ENCODE measurements around the gene CLCNKB. TPM values are rescaled to one million over a fixed set of nuclear protein-coding genes. Genes with fewer than 3 reads are reported as not detected.
"Not testable (repeated sequence)": the region's sequence is repeated elsewhere in the genome, so short reads cannot be mapped to it uniquely, and the experiment has no call there.

The CLCNKB gene
- total RNA-seq, 1 experiment from 2014 or later, result not detected

- Histone ChIP-seq H3K27me3 (ENCODE audit: control insufficient read depth, insufficient read depth, low read length) (no peaks in the 10 kb centered on the region), H3K27ac (ENCODE audit: low read length) (no peak overlapping the region), H3K9me3 (ENCODE audit: control insufficient read depth, insufficient read depth, low read depth, low read length) (no peaks in the 10 kb centered on the region), H3K4me3 (ENCODE audit: low read depth in 2 of 2, low read length in 2 of 2) (no peak overlapping the region), H3K36me3 (ENCODE audit: control insufficient read depth, insufficient read depth, low read length) (no peaks in the 10 kb centered on the region), H3K4me1 (ENCODE audit: control insufficient read depth, insufficient read depth, low read length) (no peaks in the 10 kb centered on the region)
- in situ Hi-C loops (cut with HindIII; ENCODE audit: low pct_unique_long_range_greater_than_20kb, low sequenced_read_pairs) (no loop called here), intact Hi-C loops (cut with micrococcal nuclease; ENCODE audit: unreplicated experiment) (no loop called here)
- ChIA-PET POLR2A (no interaction called here), CTCF (no interaction called here)
- BruUV-seq (replicated peaks), result no TSS peak
- DNase-seq (ENCODE audit: low read depth, low spot score), result no peak
- no peak for TF ChIP-seq CTCF (IDR thresholded peaks at IDR 0.05)
- TF ChIP-seq SIN3A (IDR thresholded peaks at IDR 0.05; ENCODE audit: borderline replicate concordance, insufficient read depth, low read depth, low read length), result no peak
- no peak for TF ChIP-seq POLR2AphosphoS5 (IDR thresholded peaks at IDR 0.05; ENCODE audit: low read depth, low read length)
- TF ChIP-seq TCF7L2 (IDR thresholded peaks at IDR 0.05; ENCODE audit: low read depth, low read length), result no peak
- no peak for TF ChIP-seq REST (IDR thresholded peaks at IDR 0.05; ENCODE audit: insufficient read depth in 1 of 2, low read depth in 2 of 2, low read length in 1 of 2)
- no peak for ATAC-seq
These were observed 7.5 kb downstream of the CLCNKB start for GRCh38 chr1:16051039-16051438.

GRCh38 chr1:16051949-16052348, 8.4 kb downstream of the CLCNKB start:
- in situ Hi-C loops (cut with HindIII; ENCODE audit: low pct_unique_long_range_greater_than_20kb, low sequenced_read_pairs); H3K4me1 ChIP-seq (ENCODE audit: control insufficient read depth, insufficient read depth, low read length); CTCF ChIA-PET; H3K27me3 ChIP-seq (ENCODE audit: control insufficient read depth, insufficient read depth, low read length); H3K27ac ChIP-seq (ENCODE audit: low read length); H3K4me3 ChIP-seq (ENCODE audit: low read depth in 2 of 2, low read length in 2 of 2); DNase-seq (ENCODE audit: low read depth, low spot score); ATAC-seq; BruUV-seq (replicated peaks); H3K9me3 ChIP-seq (ENCODE audit: control insufficient read depth, insufficient read depth, low read depth, low read length); H3K36me3 ChIP-seq (ENCODE audit: control insufficient read depth, insufficient read depth, low read length); POLR2A ChIA-PET; intact Hi-C loops (cut with micrococcal nuclease; ENCODE audit: unreplicated experiment): not testable (repeated sequence)

GRCh38 chr1:16053781-16054502, 10.4 kb downstream of the CLCNKB start:
- H3K36me3 ChIP-seq (ENCODE audit: control insufficient read depth, insufficient read depth, low read length), result no peaks in the 10 kb centered on the region
- ChIA-PET POLR2A (interaction anchor here (0.6 kb wide), 2 partner anchors 9 to 309 kb away, joined by 4 to 5 read pairs; no protein-coding TSS in a partner anchor), CTCF (no interaction called here)
- DNase-seq (ENCODE audit: low read depth, low spot score) (no peak), ATAC-seq (no peak)
- in situ Hi-C loops (cut with HindIII; ENCODE audit: low pct_unique_long_range_greater_than_20kb, low sequenced_read_pairs) (no loop called here), intact Hi-C loops (cut with micrococcal nuclease; ENCODE audit: unreplicated experiment) (no loop called here)
- no peaks in the 10 kb centered on the region for H3K9me3 ChIP-seq (ENCODE audit: control insufficient read depth, insufficient read depth, low read depth, low read length)
- H3K4me3 ChIP-seq (ENCODE audit: low read depth in 2 of 2, low read length in 2 of 2), result no peak overlapping the region
- no peaks in the 10 kb centered on the region for H3K4me1 ChIP-seq (ENCODE audit: control insufficient read depth, insufficient read depth, low read length)
- no peaks in the 10 kb centered on the region for H3K27me3 ChIP-seq (ENCODE audit: control insufficient read depth, insufficient read depth, low read length)
- TF ChIP-seq CTCF (IDR thresholded peaks at IDR 0.05) (no peak), POLR2AphosphoS5 (IDR thresholded peaks at IDR 0.05; ENCODE audit: low read depth, low read length) (no peak), SIN3A (IDR thresholded peaks at IDR 0.05; ENCODE audit: borderline replicate concordance, insufficient read depth, low read depth, low read length) (no peak), REST (IDR thresholded peaks at IDR 0.05; ENCODE audit: insufficient read depth in 1 of 2, low read depth in 2 of 2, low read length in 1 of 2) (no peak), TCF7L2 (IDR thresholded peaks at IDR 0.05; ENCODE audit: low read depth, low read length) (no peak)
- no peak overlapping the region for H3K27ac ChIP-seq (ENCODE audit: low read length)
- BruUV-seq (replicated peaks), result no TSS peak
